Endothelial cell of umbilical vein (primary cell): ENCODE measurements around the gene TRRAP. TPM values are rescaled to one million over a fixed set of nuclear protein-coding genes. Genes with fewer than 3 reads are reported as not detected.

Experiments used
- BruUV-seq: library from RNA; stranded (reverse); fragments of 400-500 nt; replicated peaks from 2 replicates; lab custom pipeline; 2021; lab: Mats Ljungman, UMichigan
- CTCF ChIA-PET: fragments of 300-600, 350-600 bp; sonication (Branson Sonifier 250); formaldehyde crosslinking; loops from one replicate; lab custom pipeline; 2021; ENCODE audit warnings: antibody characterized with exemption, inconsistent platforms; lab: Charles Lee
- POLR2A ChIA-PET: fragments of 300-600, 350-600 bp; sonication (Branson Sonifier 250); formaldehyde crosslinking; loops from one replicate; lab custom pipeline; 2021; ENCODE audit warnings: antibody characterized with exemption, inconsistent platforms; lab: Charles Lee
- DNase-seq: peaks from one replicate; pipeline ENCODE4 v3.0.0-alpha.2; 2011; ENCODE audit warnings: low read depth, low spot score
- FAIRE-seq: peaks from 2 replicates; lab custom pipeline; 2011; peaks lifted over from hg19 to GRCh38; lab: Jason Lieb, UNC
- H2AFZ ChIP-seq: 2 replicates; pipeline ENCODE4 v1.6.0; 2012; ENCODE audit warnings: low read depth, low read length, control low read depth, inconsistent platforms
- H3K27ac ChIP-seq: 2 replicates; pipeline ENCODE4 v1.5.1; 2011; ENCODE audit warnings: low read depth, mild to moderate bottlenecking, control low read depth, low read length, moderate library complexity; ENCODE audit not compliant: insufficient read depth
- H3K27me3 ChIP-seq, 2 experiments: 2 replicates each; pipeline versions ENCODE4 v1.6.0 to v1.6.1; 2011; ENCODE audit warnings: low read length in 2 of 2, mixed read lengths in 1 of 2; ENCODE audit not compliant: control insufficient read depth in 2 of 2, insufficient read depth in 2 of 2
- H3K36me3 ChIP-seq, 2 experiments: 2 replicates in 1 of 2; 3 replicates in 1 of 2; pipeline ENCODE4 v1.5.1; 2011; ENCODE audit warnings: low read length in 2 of 2, mild to moderate bottlenecking in 1 of 2, moderate library complexity in 1 of 2; ENCODE audit not compliant: control insufficient read depth in 2 of 2, insufficient read depth in 2 of 2; ENCODE audit errors: extremely low read depth in 1 of 2
- H3K4me1 ChIP-seq: 3 replicates; pipeline ENCODE4 v1.5.1; 2011; ENCODE audit warnings: mild to moderate bottlenecking, low read length; ENCODE audit not compliant: control insufficient read depth, insufficient read depth; ENCODE audit errors: extremely low read depth
- H3K4me2 ChIP-seq: 2 replicates; pipeline ENCODE4 v1.6.1; 2011; ENCODE audit warnings: low read length, control low read depth, mixed read lengths; ENCODE audit not compliant: insufficient read depth
- H3K4me3 ChIP-seq, 3 experiments: fragments of 200-600 bp in 1 of 3; sonication (generic), shearing (Covaris generic) in 1 of 3; replicated peaks in 1 of 3; 2 replicates each; pipeline ENCODE4 v1.5.1; 2011 to 2016; ENCODE audit warnings: control low read depth in 3 of 3, low read length in 3 of 3, mild to moderate bottlenecking in 2 of 3, inconsistent platforms in 1 of 3, low read depth in 1 of 3, moderate library complexity in 1 of 3; ENCODE audit not compliant: insufficient read depth in 1 of 3
- H3K79me2 ChIP-seq: 2 replicates; pipeline ENCODE4 v1.6.0; 2012; ENCODE audit warnings: low read length, inconsistent platforms; ENCODE audit not compliant: control insufficient read depth, insufficient read depth
- H3K9ac ChIP-seq: replicated peaks from 2 replicates; pipeline ENCODE3; 2011; ENCODE audit warnings: low read length, control low read depth; ENCODE audit not compliant: insufficient read depth; ENCODE audit errors: extremely low read depth
- H3K9me1 ChIP-seq: replicated peaks from 3 replicates; pipeline ENCODE4 v1.6.0; 2011; ENCODE audit warnings: mild to moderate bottlenecking, low read length; ENCODE audit not compliant: control insufficient read depth, insufficient read depth; ENCODE audit errors: extremely low read depth
- H3K9me3 ChIP-seq: replicated peaks from 2 replicates; pipeline ENCODE4 v1.5.1; 2012; ENCODE audit warnings: low read length, inconsistent platforms; ENCODE audit not compliant: control insufficient read depth, insufficient read depth
- H4K20me1 ChIP-seq: replicated peaks from 2 replicates; pipeline ENCODE3; 2011; ENCODE audit warnings: mild to moderate bottlenecking, low read length; ENCODE audit not compliant: control insufficient read depth, insufficient read depth; ENCODE audit errors: extremely low read depth
- CTCF ChIP-seq, 2 donors: IDR thresholded peaks; 1 replicate in 1 of 2; 2 replicates in 1 of 2; pipeline ENCODE4 v1.5.1; 2011; ENCODE audit warnings: low read length in 2 of 2, mild to moderate bottlenecking in 2 of 2, moderate library complexity in 2 of 2, control low read depth in 1 of 2, inconsistent platforms in 1 of 2, low read depth in 1 of 2; ENCODE audit not compliant: insufficient read depth in 1 of 2; ENCODE audit errors: extremely low read depth in 1 of 2
- EZH2 ChIP-seq: IDR thresholded peaks from 2 replicates; pipeline ENCODE4 v1.6.1; 2012; ENCODE audit warnings: borderline replicate concordance, low read depth, mild to moderate bottlenecking, moderate library complexity, low read length, inconsistent platforms; ENCODE audit not compliant: severe bottlenecking
- FOS ChIP-seq: IDR thresholded peaks from 2 replicates; pipeline ENCODE4 v1.6.1; 2011; ENCODE audit warnings: mild to moderate bottlenecking, low read length, moderate library complexity, borderline replicate concordance; ENCODE audit not compliant: insufficient read depth
- GATA2 ChIP-seq: IDR thresholded peaks from 2 replicates; pipeline ENCODE4 v1.7.0; 2011; ENCODE audit warnings: low read depth, mild to moderate bottlenecking, moderate library complexity, mixed read lengths, low read length; ENCODE audit not compliant: insufficient read length, insufficient read depth
- JUN ChIP-seq: IDR thresholded peaks from 2 replicates; pipeline ENCODE4 v1.6.1; 2011; ENCODE audit warnings: borderline replicate concordance, low read depth; ENCODE audit not compliant: insufficient read length, insufficient read depth
- POLR2AphosphoS5 ChIP-seq: IDR thresholded peaks from 2 replicates; pipeline ENCODE4 v1.6.1; 2012; ENCODE audit warnings: low read depth, mild to moderate bottlenecking, control low read depth, low read length, moderate library complexity; ENCODE audit not compliant: insufficient read depth
- dilution Hi-C: fragments of 300-500 bp; cut with MboI; formaldehyde crosslinking; loops from one replicate; pipeline ENCODE4 v1.15.0; 2019; ENCODE audit warnings: low sequenced_read_pairs; ENCODE audit not compliant: extremely low pct_ligation_motif_present
- intact Hi-C: fragments of 100-400 bp; cut with micrococcal nuclease; formaldehyde crosslinking; loops from one replicate; pipeline ENCODE4 v1.10.0; 2022
- polyA plus RNA-seq, 4 experiments: library from polyadenylated mRNA; depleted of rRNA in 3 of 4; stranded (reverse) in 3 of 4; unstranded in 1 of 4; fragments of >200 nt; gene quantifications; 2 replicates each; pipeline versions ENCODE4 v1.2.1 to v1.2.3, GENCODE V29; 2011 to 2012; ENCODE audit warnings: missing spikeins in 1 of 4
- total RNA-seq: library from RNA; stranded (reverse); gene quantifications from 2 replicates; pipeline ENCODE4 v1.2.3, GENCODE V29; 2021

TRRAP gene
- total and polyA plus RNA-seq, 2 donors (not counting 3 experiments of a cell fraction or from before 2014, with no cell fraction given): 21.8 to 45.8 TPM

GRCh38 chr7:98831641-98832221 lies 46.6 kb upstream of the TRRAP start:
- DNase-seq: peak; percentile 18
- dilution Hi-C loops: no loop called here
- no peaks in the 10 kb centered on the region for H3K4me1 ChIP-seq
- no peaks in the 10 kb centered on the region for H3K9me1 ChIP-seq
- H3K9me3 ChIP-seq: no peaks in the 10 kb centered on the region
- H3K9ac ChIP-seq: no peak overlapping the region
- intact Hi-C loops: loop anchor here (1.0 to 10.0 kb wide), 3 partner anchors 41 to 537 kb away; no protein-coding TSS in a partner anchor
- no peaks in the 10 kb centered on the region for H4K20me1 ChIP-seq
- no TSS peak for BruUV-seq
- POLR2A ChIA-PET: no interaction called here
- no peak for FAIRE-seq
- TF ChIP-seq FOS (no peak), JUN (no peak), CTCF (IDR thresholded peaks at IDR 0.05; ENCODE audit: extremely low read depth in 1 of 2, insufficient read depth in 1 of 2, low read depth in 1 of 2, low read length in 2 of 2) (peak; percentile 63 to 70), POLR2AphosphoS5 (no peak), EZH2 (no peak), GATA2 (no peak)
- CTCF ChIA-PET: interaction anchor here (0.6 to 4.5 kb wide), 21 partner anchors 10 to 818 kb away, joined by 3 to 97 read pairs (median 4); partner anchors contain the start of gene TRRAP
- no peak overlapping the region for H3K4me3 ChIP-seq
- no peak overlapping the region for H2AFZ ChIP-seq
- H3K36me3 ChIP-seq: no peaks in the 10 kb centered on the region
- H3K27ac ChIP-seq: no peak overlapping the region
- H3K27me3 ChIP-seq: no peaks in the 10 kb centered on the region
- no peak overlapping the region for H3K4me2 ChIP-seq
- no peaks in the 10 kb centered on the region for H3K79me2 ChIP-seq
